Esophagus squamous epithelium (tissue), 5 donors: ENCODE data around the gene CYTIP. TPM values are rescaled to one million over a fixed set of nuclear protein-coding genes. Genes with fewer than 3 reads are reported as not detected.
"Not testable (repeated sequence)": the region's sequence is repeated elsewhere in the genome, so short reads cannot be mapped to it uniquely, and the experiment has no call there.

Experiments used
- DNase-seq: peaks from one replicate; lab custom pipeline; 2025; lab: John Stamatoyannopoulos, UW
- H3K27ac ChIP-seq, 4 donors: fragments of 200-600 bp; sonication (generic); one replicate each; pipeline ENCODE4 v1.5.1; 2016 to 2019; ENCODE audit warnings: mild to moderate bottlenecking in 1 of 4
- H3K27me3 ChIP-seq, 4 donors: fragments of 200-600 bp; sonication (generic); 1 replicate in 3 of 4; 2 replicates in 1 of 4; pipeline versions ENCODE4 v1.5.1 to v1.6.0; 2017 to 2021; ENCODE audit warnings: antibody characterized with exemption in 1 of 4
- H3K36me3 ChIP-seq, 3 donors: fragments of 200-600 bp; sonication (generic); one replicate each; pipeline ENCODE4 v1.5.1; 2016 to 2019
- H3K4me1 ChIP-seq, 3 donors: fragments of 200-600 bp; sonication (generic); one replicate each; pipeline ENCODE4 v1.5.1; 2017 to 2019
- H3K4me3 ChIP-seq, 4 donors: fragments of 200-600 bp; sonication (generic); 1 replicate in 3 of 4; 2 replicates in 1 of 4; pipeline ENCODE4 v1.5.1; 2016 to 2019; ENCODE audit warnings: mild to moderate bottlenecking in 2 of 4, moderate library complexity in 1 of 4
- H3K9me3 ChIP-seq, 3 donors: fragments of 200-600 bp; sonication (generic); one replicate each; pipeline ENCODE4 v1.5.1; 2016 to 2019
- CTCF ChIP-seq, 6 experiments: fragments of 450-650 bp in 4 of 6; fragments of 200-600 bp in 2 of 6; sonication (generic) in 2 of 6; IDR thresholded peaks; one replicate each; pipeline ENCODE4 v1.5.1; 2016 to 2019; ENCODE audit warnings: antibody characterized with exemption in 6 of 6, mild to moderate bottlenecking in 4 of 6, moderate library complexity in 4 of 6
- POLR2A ChIP-seq, 4 donors: fragments of 450-650 bp; IDR thresholded peaks; one replicate each; pipeline ENCODE4 v1.6.1; 2017; ENCODE audit warnings: antibody characterized with exemption in 4 of 4, mild to moderate bottlenecking in 4 of 4, moderate library complexity in 3 of 4
- WGBS, 2 donors: methylation state at CpG; one replicate each; pipeline ENCODE4 v1.1.5; 2018; 5-methylcytosine and 5-hydroxymethylcytosine counted together
- intact Hi-C: fragments of 100-400 bp; cut with DNase I; formaldehyde crosslinking; loops from one replicate; pipeline ENCODE4 v1.15.0; 2022
- total RNA-seq, 4 donors: library from RNA; depleted of rRNA; stranded (reverse); fragments of >200 nt; gene quantifications; one replicate each; pipeline ENCODE4 v1.1.0, GENCODE V29; 2016
- donor health status: DM: yes; HTN: yes; CAD: no.

Gene CYTIP
- total RNA-seq, 4 donors from 2014 or later, result 3.2 to 12.4 (median 3.6) TPM

DNA sequence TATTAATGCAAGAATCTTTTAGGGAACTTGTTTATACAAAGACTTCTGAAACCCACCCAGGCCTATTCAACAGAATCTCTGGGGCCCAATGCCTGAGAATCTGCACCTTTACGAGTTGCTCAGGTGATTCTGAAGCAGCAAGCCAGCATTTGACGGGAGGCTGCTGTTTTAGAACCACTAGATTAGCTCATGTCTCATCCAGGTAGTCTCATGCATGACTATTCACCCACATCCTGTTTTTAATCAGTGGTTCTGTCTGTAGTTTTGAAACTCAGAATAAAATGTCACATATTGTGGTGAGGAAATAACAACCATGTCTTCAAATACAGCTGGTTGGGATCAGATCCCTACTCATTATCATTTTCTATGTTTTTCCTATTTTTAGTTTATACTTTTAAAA, 39.5 kb downstream of the CYTIP start:
- 53 to 82% methylated on average over 2 of the region's 2 CpGs for WGBS, 2 donors
- H3K36me3 ChIP-seq, result no peaks in the 10 kb centered on the region
- no peak for DNase-seq
- H3K4me1 ChIP-seq, result no peaks in the 10 kb centered on the region
- TF ChIP-seq CTCF (IDR thresholded peaks at IDR 0.05) (no peak), POLR2A (IDR thresholded peaks at IDR 0.05) (peak in 1 of 4 donors; percentile 21)
- H3K9me3 ChIP-seq, result no peaks in the 10 kb centered on the region
- intact Hi-C loops, result no loop called here
- no peak overlapping the region for H3K4me3 ChIP-seq
- no peaks in the 10 kb centered on the region for H3K27me3 ChIP-seq
- H3K27ac ChIP-seq, result peak overlapping the region in 2 of 4 donors; percentile 9 to 29

GRCh38 chr2:157402801-157403485, 40.9 kb downstream of the CYTIP start:
- DNase-seq, H3K27ac ChIP-seq, H3K27me3 ChIP-seq, H3K36me3 ChIP-seq, H3K9me3 ChIP-seq, intact Hi-C loops, H3K4me3 ChIP-seq, H3K4me1 ChIP-seq: not testable (repeated sequence)
- WGBS, 2 donors, result 75 to 85% methylated on average over 11 to 14 of the region's 15 CpGs

DNA sequence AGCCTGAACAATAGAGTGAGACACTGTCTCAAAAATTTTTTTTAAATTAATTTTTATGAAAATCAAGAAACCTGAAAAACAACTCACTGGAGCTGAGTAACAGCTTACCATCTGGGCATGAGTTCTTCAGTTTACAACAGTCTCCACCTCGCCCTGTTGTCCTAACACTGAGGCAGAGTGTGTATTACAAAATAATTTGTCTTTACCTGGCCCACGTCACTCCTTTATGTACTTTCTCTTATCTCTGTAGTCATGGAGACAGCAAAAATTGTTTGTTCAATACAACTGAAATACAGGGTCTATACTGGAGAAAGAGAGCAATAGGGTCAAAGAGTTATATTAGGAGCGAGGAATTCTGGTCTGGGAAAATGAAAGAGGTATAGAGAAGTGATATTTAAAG, 48.1 kb downstream of the CYTIP start:
- H3K9me3 ChIP-seq, result no peaks in the 10 kb centered on the region
- DNase-seq, result no peak
- intact Hi-C loops, result no loop called here
- H3K4me3 ChIP-seq, result no peak overlapping the region
- H3K27ac ChIP-seq, result no peak overlapping the region
- TF ChIP-seq CTCF (IDR thresholded peaks at IDR 0.05), result no peak
- no peak for TF ChIP-seq POLR2A (IDR thresholded peaks at IDR 0.05)
- no peaks in the 10 kb centered on the region for H3K36me3 ChIP-seq
- 46 to 51% methylated on average over 3 of the region's 3 CpGs for WGBS, 2 donors
- no peaks in the 10 kb centered on the region for H3K4me1 ChIP-seq
- H3K27me3 ChIP-seq, result no peaks in the 10 kb centered on the region

DNA sequence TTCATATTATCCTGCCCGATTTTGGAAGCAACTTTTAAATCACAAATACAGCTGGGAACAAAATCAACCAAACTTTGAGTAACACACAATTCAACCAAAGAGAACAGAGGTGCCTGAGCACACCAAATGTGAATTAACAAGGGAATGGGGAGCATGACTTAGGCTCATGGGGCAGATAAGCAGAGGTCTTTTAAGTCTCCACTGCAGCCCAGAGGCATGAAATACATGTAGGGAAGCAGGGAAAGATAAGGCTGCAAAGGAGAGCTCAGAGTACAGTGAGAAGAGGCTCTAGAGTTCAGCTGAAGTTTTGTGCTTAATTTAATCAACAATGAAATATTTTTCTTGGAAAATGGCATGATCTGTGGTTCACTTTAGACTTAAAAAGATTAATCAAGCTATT, 49.0 kb downstream of the CYTIP start:
- Histone ChIP-seq H3K27ac (no peak overlapping the region), H3K9me3 (no peaks in the 10 kb centered on the region), H3K4me3 (no peak overlapping the region), H3K4me1 (no peaks in the 10 kb centered on the region), H3K36me3 (no peaks in the 10 kb centered on the region), H3K27me3 (no peaks in the 10 kb centered on the region)
- no peak for DNase-seq
- TF ChIP-seq CTCF (IDR thresholded peaks at IDR 0.05) (no peak), POLR2A (IDR thresholded peaks at IDR 0.05) (no peak)
- intact Hi-C loops, result no loop called here
- 50 to 56% methylated on average over 1 of the region's 1 CpG for WGBS, 2 donors

GRCh38 chr2:157393348-157393747, 50.5 kb downstream of the CYTIP start:
- no peak overlapping the region for H3K4me3 ChIP-seq
- H3K27me3 ChIP-seq, result no peaks in the 10 kb centered on the region
- no peaks in the 10 kb centered on the region for H3K9me3 ChIP-seq
- H3K36me3 ChIP-seq, result no peaks in the 10 kb centered on the region
- 67 to 72% methylated on average over 3 of the region's 3 CpGs for WGBS, 2 donors
- no peaks in the 10 kb centered on the region for H3K4me1 ChIP-seq
- DNase-seq, result no peak
- intact Hi-C loops, result no loop called here
- no peak overlapping the region for H3K27ac ChIP-seq
- no peak for TF ChIP-seq CTCF (IDR thresholded peaks at IDR 0.05)
- TF ChIP-seq POLR2A (IDR thresholded peaks at IDR 0.05), result no peak
